ENCODE data around the gene CIPC.
A peak's percentile ranks its signal among the peaks of the same experiment; 100 is the strongest.

Gene CIPC

GRCh38 chr14:77064521-77065178 is 33.4 kb upstream of the CIPC start:
- in situ Hi-C loops (cut with HindIII; ENCODE audit: low sequenced_read_pairs) = no loop called here
- no peak for TF ChIP-seq CTCF (IDR thresholded peaks at IDR 0.05; ENCODE audit: low read depth, low read length)
- H3K4me3 ChIP-seq (ENCODE audit: low read depth, low read length) = no peak overlapping the region
- no peak for DNase-seq (ENCODE audit: low read depth, low spot score)

GRCh38 chr14:77065851-77066577 is 32.0 kb upstream of the CIPC start:
- TF ChIP-seq CTCF (IDR thresholded peaks at IDR 0.05; ENCODE audit: low read depth, low read length) = no peak
- H3K4me3 ChIP-seq (ENCODE audit: low read depth, low read length) = no peak overlapping the region
- no peak for DNase-seq (ENCODE audit: low read depth, low spot score)
- in situ Hi-C loops (cut with HindIII; ENCODE audit: low sequenced_read_pairs) = no loop called here

GRCh38 chr14:77066578-77067172 is 31.4 kb upstream of the CIPC start:
- H3K4me3 ChIP-seq (ENCODE audit: low read depth, low read length) = no peak overlapping the region
- in situ Hi-C loops (cut with HindIII; ENCODE audit: low sequenced_read_pairs) = no loop called here
- no peak for TF ChIP-seq CTCF (IDR thresholded peaks at IDR 0.05; ENCODE audit: low read depth, low read length)
- DNase-seq (ENCODE audit: low read depth, low spot score) = no peak

GRCh38 chr14:77067632-77068516 is 30.2 kb upstream of the CIPC start:
- in situ Hi-C loops (cut with HindIII; ENCODE audit: low sequenced_read_pairs) = no loop called here
- H3K4me3 ChIP-seq (ENCODE audit: low read depth, low read length) = no peak overlapping the region
- peak; percentile 63 for DNase-seq (ENCODE audit: low read depth, low spot score)
- TF ChIP-seq CTCF (IDR thresholded peaks at IDR 0.05; ENCODE audit: low read depth, low read length) = peak; percentile 93

- in situ Hi-C loops (cut with HindIII; ENCODE audit: low sequenced_read_pairs) = no loop called here
- TF ChIP-seq CTCF (IDR thresholded peaks at IDR 0.05; ENCODE audit: low read depth, low read length) = no peak
- no peak for DNase-seq (ENCODE audit: low read depth, low spot score)
- H3K4me3 ChIP-seq (ENCODE audit: low read depth, low read length) = no peak overlapping the region
Measured at GRCh38 chr14:77068517-77069200, 29.4 kb upstream of the CIPC start.

- H3K4me3 ChIP-seq (ENCODE audit: low read depth, low read length) = no peak overlapping the region
- DNase-seq (ENCODE audit: low read depth, low spot score) = no peak
- no peak for TF ChIP-seq CTCF (IDR thresholded peaks at IDR 0.05; ENCODE audit: low read depth, low read length)
- in situ Hi-C loops (cut with HindIII; ENCODE audit: low sequenced_read_pairs) = no loop called here
Measured at GRCh38 chr14:77069551-77069950, 28.5 kb upstream of the CIPC start.

All from astrocyte of the spinal cord (primary cell).